ENCODE data around the gene IQCK.

Gene IQCK

DNA sequence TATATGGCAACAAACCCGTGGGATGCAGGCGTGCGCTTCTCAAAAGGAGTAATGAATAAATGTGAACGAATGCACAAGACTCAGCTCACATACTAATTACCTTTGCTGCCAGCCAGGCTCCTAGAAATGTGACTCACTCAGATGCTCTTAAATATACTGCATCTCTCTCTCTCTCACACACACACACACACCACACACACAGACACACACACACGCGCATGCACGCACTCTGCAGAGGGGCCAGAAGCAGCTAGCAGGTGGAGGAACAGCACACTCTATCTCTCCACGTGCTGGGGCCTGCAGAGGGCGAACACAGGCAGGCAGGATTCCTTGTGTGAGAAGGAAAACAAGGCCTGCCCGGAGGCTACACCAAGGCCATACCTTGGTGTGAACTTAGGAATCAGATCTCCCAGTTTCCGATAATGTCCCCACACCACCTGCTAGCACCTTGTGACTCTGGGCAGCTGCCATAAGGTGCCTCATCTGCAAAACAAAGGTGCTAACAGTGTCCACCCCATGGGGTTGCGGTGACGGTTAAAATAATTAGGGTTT, 161.2 kb downstream of the IQCK start (continued):
- TF ChIP-seq ZNF571 (tag by site-specific recombination; IDR thresholded peaks at IDR 0.05): no peak
- TF ChIP-seq ZNF10 (tag by site-specific recombination; IDR thresholded peaks at IDR 0.05): no peak
- TF ChIP-seq, protein P1, sequence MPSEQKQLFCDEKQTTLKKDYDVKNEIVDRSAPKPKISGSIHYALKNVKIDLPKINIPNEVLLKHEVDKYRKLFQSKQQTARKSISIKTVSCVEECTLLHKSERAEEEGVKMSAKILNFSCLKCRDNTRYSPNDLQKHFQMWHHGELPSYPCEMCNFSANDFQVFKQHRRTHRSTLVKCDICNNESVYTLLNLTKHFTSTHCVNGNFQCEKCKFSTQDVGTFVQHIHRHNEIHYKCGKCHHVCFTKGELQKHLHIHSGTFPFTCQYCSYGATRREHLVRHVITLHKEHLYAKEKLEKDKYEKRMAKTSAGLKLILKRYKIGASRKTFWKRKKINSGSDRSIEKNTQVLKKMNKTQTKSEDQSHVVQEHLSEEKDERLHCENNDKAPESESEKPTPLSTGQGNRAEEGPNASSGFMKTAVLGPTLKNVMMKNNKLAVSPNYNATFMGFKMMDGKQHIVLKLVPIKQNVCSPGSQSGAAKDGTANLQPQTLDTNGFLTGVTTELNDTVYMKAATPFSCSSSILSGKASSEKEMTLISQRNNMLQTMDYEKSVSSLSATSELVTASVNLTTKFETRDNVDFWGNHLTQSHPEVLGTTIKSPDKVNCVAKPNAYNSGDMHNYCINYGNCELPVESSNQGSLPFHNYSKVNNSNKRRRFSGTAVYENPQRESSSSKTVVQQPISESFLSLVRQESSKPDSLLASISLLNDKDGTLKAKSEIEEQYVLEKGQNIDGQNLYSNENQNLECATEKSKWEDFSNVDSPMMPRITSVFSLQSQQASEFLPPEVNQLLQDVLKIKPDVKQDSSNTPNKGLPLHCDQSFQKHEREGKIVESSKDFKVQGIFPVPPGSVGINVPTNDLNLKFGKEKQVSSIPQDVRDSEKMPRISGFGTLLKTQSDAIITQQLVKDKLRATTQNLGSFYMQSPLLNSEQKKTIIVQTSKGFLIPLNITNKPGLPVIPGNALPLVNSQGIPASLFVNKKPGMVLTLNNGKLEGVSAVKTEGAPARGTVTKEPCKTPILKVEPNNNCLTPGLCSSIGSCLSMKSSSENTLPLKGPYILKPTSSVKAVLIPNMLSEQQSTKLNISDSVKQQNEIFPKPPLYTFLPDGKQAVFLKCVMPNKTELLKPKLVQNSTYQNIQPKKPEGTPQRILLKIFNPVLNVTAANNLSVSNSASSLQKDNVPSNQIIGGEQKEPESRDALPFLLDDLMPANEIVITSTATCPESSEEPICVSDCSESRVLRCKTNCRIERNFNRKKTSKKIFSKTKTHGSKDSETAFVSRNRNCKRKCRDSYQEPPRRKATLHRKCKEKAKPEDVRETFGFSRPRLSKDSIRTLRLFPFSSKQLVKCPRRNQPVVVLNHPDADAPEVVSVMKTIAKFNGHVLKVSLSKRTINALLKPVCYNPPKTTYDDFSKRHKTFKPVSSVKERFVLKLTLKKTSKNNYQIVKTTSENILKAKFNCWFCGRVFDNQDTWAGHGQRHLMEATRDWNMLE (tag by site-specific recombination; conservative IDR thresholded peaks at IDR 0.05; ENCODE audit: low read depth): no peak
- TF ChIP-seq ZNF23 (tag by site-specific recombination; IDR thresholded peaks at IDR 0.05; ENCODE audit: borderline replicate concordance): no peak; the same call in 1 of the 2 replicates
- no peak for TF ChIP-seq ZNF670 (tag by site-specific recombination; IDR thresholded peaks at IDR 0.05; ENCODE audit: low read depth)
- TF ChIP-seq ZSCAN30 (tag by site-specific recombination; IDR thresholded peaks at IDR 0.05): peak; percentile 78
- no peak for TF ChIP-seq ZNF704 (tag by site-specific recombination; IDR thresholded peaks at IDR 0.05)
- no peak for TF ChIP-seq ZNF660 (tag by site-specific recombination; IDR thresholded peaks at IDR 0.05)
- TF ChIP-seq KLF17 (tag by site-specific recombination; IDR thresholded peaks at IDR 0.05): no peak
- TF ChIP-seq, protein P2, sequence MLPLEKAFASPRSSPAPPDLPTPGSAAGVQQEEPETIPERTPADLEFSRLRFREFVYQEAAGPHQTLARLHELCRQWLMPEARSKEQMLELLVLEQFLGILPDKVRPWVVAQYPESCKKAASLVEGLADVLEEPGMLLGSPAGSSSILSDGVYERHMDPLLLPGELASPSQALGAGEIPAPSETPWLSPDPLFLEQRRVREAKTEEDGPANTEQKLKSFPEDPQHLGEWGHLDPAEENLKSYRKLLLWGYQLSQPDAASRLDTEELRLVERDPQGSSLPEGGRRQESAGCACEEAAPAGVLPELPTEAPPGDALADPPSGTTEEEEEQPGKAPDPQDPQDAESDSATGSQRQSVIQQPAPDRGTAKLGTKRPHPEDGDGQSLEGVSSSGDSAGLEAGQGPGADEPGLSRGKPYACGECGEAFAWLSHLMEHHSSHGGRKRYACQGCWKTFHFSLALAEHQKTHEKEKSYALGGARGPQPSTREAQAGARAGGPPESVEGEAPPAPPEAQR (tag by site-specific recombination; IDR thresholded peaks at IDR 0.05): 0 out of 2 replicates have a peak, but pooled peaks have one; percentile 57
- no peak for TF ChIP-seq ZSCAN5A (tag by site-specific recombination; IDR thresholded peaks at IDR 0.05)
- no peak for TF ChIP-seq IKZF3 (tag by site-specific recombination; IDR thresholded peaks at IDR 0.05)
- no peak for TF ChIP-seq ZNF449 (tag by site-specific recombination; IDR thresholded peaks at IDR 0.05)
- no peak for TF ChIP-seq ZNF354C (tag by site-specific recombination; IDR thresholded peaks at IDR 0.05; ENCODE audit: borderline replicate concordance, low read depth)
- no peak for TF ChIP-seq ZBTB49 (tag by site-specific recombination; IDR thresholded peaks at IDR 0.05; ENCODE audit: low read depth)
- TF ChIP-seq ZBTB11 (tag by site-specific recombination; conservative IDR thresholded peaks at IDR 0.05; ENCODE audit: low read depth): no peak
- TF ChIP-seq ZNF776 (tag by site-specific recombination; IDR thresholded peaks at IDR 0.05; ENCODE audit: borderline replicate concordance): peak; percentile 73; the same call in 1 of the 2 replicates
- no peak for TF ChIP-seq ZBTB6 (tag by site-specific recombination; IDR thresholded peaks at IDR 0.05)
- TF ChIP-seq ZNF302 (tag by site-specific recombination; IDR thresholded peaks at IDR 0.05; ENCODE audit: low read depth): no peak

Measured in HEK293 (cell line).